GM12892 (cell line): ENCODE measurements around the gene DHRS7B.
"Not testable (repeated sequence)": the region's sequence is repeated elsewhere in the genome, so short reads cannot be mapped to it uniquely, and the experiment has no call there.

ENCODE experiments used
- POLR2AphosphoS5 ChIP-seq: IDR thresholded peaks from 2 replicates; pipeline ENCODE4 v1.6.1; 2011; ENCODE audit warnings: low read depth, low read length, control low read depth
- TAF1 ChIP-seq: IDR thresholded peaks from 2 replicates; pipeline ENCODE4 v1.6.1; 2011; ENCODE audit warnings: low read depth, mild to moderate bottlenecking, control low read depth, low read length, borderline replicate concordance

GRCh38 chr17:21124517-21124916 lies 2.2 kb upstream of the DHRS7B start:
- TF ChIP-seq POLR2AphosphoS5, TAF1: not testable (repeated sequence)
